HL-60 (cell line): ENCODE data around the gene ABHD3.
A peak's percentile ranks its signal among the peaks of the same experiment; 100 is the strongest.

Experiments used
- DNase-seq, 2 experiments: peaks; one replicate each; pipeline ENCODE4 v3.0.0-alpha.2; 2010 to 2020; ENCODE audit warnings: low read depth in 1 of 2, low spot score in 1 of 2
- H3K27ac ChIP-seq: fragments of 250-450 bp; sonication (Bioruptor Pico); replicated peaks from 2 replicates; pipeline ENCODE4 v1.5.1; 2020; ENCODE audit warnings: mild to moderate bottlenecking, moderate library complexity
- H3K27me3 ChIP-seq: fragments of 250-450 bp; sonication (Bioruptor Pico); 2 replicates; pipeline ENCODE4 v1.5.1; 2021; ENCODE audit warnings: mild to moderate bottlenecking, moderate library complexity; ENCODE audit not compliant: insufficient read depth, poor library complexity, severe bottlenecking
- H3K4me3 ChIP-seq: replicated peaks from 2 replicates; pipeline ENCODE4 v1.5.1; 2011; ENCODE audit warnings: mild to moderate bottlenecking, control low read depth, low read length; ENCODE audit not compliant: insufficient read depth
- CTCF ChIP-seq: IDR thresholded peaks from one replicate; pipeline ENCODE4 v1.5.1; 2011; ENCODE audit warnings: low read length, control low read depth, inconsistent platforms; ENCODE audit not compliant: insufficient read depth
- GABPA ChIP-seq: IDR thresholded peaks from 2 replicates; pipeline ENCODE4 v1.6.1; 2012; ENCODE audit warnings: low read depth
- POLR2AphosphoS5 ChIP-seq: IDR thresholded peaks from 2 replicates; pipeline ENCODE4 v1.6.1; 2012; ENCODE audit warnings: low read depth
- SPI1 ChIP-seq: IDR thresholded peaks from 2 replicates; pipeline ENCODE4 v1.6.1; 2012; ENCODE audit warnings: low read depth, mild to moderate bottlenecking, borderline replicate concordance
- TF ChIP-seq, protein P1 (sequence below): IDR thresholded peaks from 2 replicates; pipeline ENCODE4 v1.6.1; 2012; ENCODE audit warnings: low read depth; ENCODE audit not compliant: insufficient replicate concordance

The ABHD3 gene

GRCh38 chr18:21745231-21745630, 40.7 kb upstream of the ABHD3 start:
- TF ChIP-seq POLR2AphosphoS5, result no peak
- no peak for TF ChIP-seq SPI1
- TF ChIP-seq, protein P1, sequence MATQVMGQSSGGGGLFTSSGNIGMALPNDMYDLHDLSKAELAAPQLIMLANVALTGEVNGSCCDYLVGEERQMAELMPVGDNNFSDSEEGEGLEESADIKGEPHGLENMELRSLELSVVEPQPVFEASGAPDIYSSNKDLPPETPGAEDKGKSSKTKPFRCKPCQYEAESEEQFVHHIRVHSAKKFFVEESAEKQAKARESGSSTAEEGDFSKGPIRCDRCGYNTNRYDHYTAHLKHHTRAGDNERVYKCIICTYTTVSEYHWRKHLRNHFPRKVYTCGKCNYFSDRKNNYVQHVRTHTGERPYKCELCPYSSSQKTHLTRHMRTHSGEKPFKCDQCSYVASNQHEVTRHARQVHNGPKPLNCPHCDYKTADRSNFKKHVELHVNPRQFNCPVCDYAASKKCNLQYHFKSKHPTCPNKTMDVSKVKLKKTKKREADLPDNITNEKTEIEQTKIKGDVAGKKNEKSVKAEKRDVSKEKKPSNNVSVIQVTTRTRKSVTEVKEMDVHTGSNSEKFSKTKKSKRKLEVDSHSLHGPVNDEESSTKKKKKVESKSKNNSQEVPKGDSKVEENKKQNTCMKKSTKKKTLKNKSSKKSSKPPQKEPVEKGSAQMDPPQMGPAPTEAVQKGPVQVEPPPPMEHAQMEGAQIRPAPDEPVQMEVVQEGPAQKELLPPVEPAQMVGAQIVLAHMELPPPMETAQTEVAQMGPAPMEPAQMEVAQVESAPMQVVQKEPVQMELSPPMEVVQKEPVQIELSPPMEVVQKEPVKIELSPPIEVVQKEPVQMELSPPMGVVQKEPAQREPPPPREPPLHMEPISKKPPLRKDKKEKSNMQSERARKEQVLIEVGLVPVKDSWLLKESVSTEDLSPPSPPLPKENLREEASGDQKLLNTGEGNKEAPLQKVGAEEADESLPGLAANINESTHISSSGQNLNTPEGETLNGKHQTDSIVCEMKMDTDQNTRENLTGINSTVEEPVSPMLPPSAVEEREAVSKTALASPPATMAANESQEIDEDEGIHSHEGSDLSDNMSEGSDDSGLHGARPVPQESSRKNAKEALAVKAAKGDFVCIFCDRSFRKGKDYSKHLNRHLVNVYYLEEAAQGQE, result no peak
- TF ChIP-seq CTCF, result no peak
- TF ChIP-seq GABPA, result no peak
- no peak for DNase-seq
- H3K27me3 ChIP-seq, result no peaks in the 10 kb centered on the region
- no peak overlapping the region for H3K4me3 ChIP-seq
- H3K27ac ChIP-seq, result no peak overlapping the region

DNA sequence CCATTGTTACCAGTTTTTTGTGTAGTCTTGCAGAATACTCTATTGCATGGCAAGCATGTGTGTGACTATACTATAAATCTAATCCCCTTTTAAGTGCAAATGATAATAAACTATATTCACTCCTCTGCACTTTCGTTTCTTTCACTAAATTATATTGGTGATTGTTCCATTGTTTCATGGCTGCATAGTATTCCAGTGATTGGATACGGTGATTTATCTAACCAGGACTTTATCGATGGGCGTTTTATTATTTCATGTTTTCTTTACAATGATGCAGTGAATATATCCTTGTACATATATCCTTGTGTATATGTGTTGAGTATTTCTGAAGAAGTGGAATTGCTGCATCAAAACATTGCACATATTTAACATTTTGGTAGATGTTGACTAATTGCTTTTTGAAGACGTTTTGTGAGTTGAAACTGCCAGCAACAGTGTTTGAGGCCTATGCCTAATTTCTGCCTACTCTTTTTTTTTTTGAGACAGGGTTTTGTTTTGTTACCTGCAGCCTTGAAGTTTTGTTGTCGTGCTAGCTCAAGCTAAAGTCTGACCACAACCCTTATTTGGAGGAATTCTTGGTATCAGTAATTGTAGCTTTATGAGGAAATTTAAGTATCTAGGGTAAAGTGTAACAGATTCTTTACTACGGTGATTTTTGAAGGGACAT, 38.7 kb upstream of the ABHD3 start:
- Histone ChIP-seq H3K27ac (no peak overlapping the region), H3K4me3 (no peak overlapping the region), H3K27me3 (no peaks in the 10 kb centered on the region)
- DNase-seq, result no peak
- TF ChIP-seq SPI1, result no peak
- TF ChIP-seq CTCF, result no peak
- TF ChIP-seq POLR2AphosphoS5, result no peak
- TF ChIP-seq, protein P1, result no peak
- TF ChIP-seq GABPA, result no peak

DNA sequence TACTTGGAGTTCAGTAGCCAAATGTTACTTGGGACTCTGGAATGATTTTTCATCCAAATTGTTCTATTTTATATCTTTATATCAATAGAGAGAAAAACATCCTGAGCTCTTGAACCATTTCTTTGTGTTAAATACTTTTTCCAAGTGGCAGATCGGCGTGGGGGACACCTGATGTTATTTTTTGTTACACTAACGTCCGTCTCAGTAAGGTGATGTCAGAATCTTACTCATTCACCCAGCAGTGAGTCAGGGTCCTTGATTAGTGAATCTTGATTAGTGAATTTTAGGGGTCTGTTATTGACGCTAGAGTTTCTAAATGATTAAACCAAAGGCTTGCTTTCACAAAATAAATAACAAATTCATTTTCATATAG, 37.7 kb upstream of the ABHD3 start:
- Histone ChIP-seq H3K27ac (no peak overlapping the region), H3K4me3 (peak overlapping the region; percentile 91)

DNA sequence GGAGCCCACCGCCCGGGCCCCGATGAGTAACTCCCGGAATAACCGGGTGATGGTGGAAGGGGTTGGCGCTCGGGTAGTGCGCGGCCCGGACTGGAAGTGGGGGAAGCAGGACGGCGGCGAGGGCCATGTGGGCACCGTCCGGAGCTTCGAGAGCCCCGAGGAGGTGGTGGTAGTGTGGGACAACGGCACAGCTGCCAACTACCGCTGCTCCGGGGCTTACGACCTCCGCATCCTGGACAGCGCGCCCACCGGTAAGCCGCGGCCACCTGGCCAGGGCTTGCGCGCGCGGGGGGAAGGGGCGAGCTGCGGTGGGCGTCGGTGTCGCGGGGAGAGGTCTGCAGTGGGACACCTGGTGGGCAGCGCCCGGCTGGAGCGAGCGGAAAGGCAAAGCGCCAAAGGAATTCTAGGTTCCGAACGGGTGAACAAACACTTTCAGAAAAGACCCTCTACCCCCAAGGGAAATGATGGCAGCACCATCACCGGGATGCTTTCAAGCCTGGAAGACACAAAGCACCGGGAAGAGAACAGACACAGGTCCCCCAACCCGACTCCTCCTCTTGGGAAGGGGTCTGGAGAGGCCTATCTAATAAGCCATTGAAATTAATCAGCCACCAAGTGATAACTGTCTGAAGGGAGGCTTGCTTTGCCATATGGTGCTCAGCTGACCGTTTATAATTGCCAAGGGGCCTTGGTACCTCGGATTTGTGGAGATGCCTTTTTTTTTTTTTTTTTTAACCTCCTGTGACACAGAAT, 37.2 kb upstream of the ABHD3 start:
- Histone ChIP-seq H3K27me3 (no peaks in the 10 kb centered on the region), H3K4me3 (peak overlapping the region; percentile 91), H3K27ac (peak overlapping the region; percentile 50)
- peak in 1 of 2 experiments; percentile 47 for DNase-seq
- TF ChIP-seq, protein P1, result no peak
- no peak for TF ChIP-seq GABPA

More for the DNA sequence above, 37.7 kb upstream of the ABHD3 start:
- TF ChIP-seq SPI1, result no peak
- H3K27me3 ChIP-seq, result no peaks in the 10 kb centered on the region
- no peak for DNase-seq
